ENCODE measurements around the gene BFSP2.

DNA sequence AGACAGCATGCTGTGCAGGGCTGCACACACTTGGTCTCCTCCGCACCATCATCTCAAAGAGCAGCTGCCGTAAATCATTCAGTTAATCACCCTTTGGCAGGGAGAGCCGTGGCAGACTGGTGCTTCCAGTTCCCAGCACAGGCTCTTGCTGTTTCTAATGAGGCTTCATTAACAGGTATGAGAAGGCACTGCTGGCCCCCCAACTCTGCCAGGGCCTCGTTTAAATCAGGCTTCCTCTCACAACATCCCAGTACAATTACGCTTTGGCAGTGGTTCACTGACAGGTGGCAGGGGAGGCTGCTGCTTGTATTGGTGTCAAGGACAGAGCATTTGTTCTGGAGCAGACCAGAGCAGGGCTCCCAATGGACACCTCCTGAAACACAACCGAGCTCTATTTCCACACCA, 77.1 kb downstream of the BFSP2 start:
- TF ChIP-seq, protein P1, sequence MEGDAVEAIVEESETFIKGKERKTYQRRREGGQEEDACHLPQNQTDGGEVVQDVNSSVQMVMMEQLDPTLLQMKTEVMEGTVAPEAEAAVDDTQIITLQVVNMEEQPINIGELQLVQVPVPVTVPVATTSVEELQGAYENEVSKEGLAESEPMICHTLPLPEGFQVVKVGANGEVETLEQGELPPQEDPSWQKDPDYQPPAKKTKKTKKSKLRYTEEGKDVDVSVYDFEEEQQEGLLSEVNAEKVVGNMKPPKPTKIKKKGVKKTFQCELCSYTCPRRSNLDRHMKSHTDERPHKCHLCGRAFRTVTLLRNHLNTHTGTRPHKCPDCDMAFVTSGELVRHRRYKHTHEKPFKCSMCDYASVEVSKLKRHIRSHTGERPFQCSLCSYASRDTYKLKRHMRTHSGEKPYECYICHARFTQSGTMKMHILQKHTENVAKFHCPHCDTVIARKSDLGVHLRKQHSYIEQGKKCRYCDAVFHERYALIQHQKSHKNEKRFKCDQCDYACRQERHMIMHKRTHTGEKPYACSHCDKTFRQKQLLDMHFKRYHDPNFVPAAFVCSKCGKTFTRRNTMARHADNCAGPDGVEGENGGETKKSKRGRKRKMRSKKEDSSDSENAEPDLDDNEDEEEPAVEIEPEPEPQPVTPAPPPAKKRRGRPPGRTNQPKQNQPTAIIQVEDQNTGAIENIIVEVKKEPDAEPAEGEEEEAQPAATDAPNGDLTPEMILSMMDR (IDR thresholded peaks at IDR 0.05) = no peak
- no peak for TF ChIP-seq EP300 (IDR thresholded peaks at IDR 0.05)
